HG03103 (cell line): ENCODE data around the gene ZNF324.

Experiments used
- ATAC-seq: cut with Tn5 transposase; IDR thresholded peaks from one replicate; pipeline ENCODE4 v1.9.1; 2021; ENCODE audit warnings: low read depth; ENCODE audit not compliant: unreplicated experiment

The ZNF324 gene

GRCh38 chr19:58519355-58520256 is 52.7 kb downstream of the ZNF324 start, which contains the start of gene ZBTB45:
Gene ZBTB45, minus strand, starts transcription at chr19:58519810. Its CDS starts 2,137 bp downstream, at chr19:58517673.
- peak; percentile 71 for ATAC-seq

GRCh38 chr19:58520257-58520599 is 53.3 kb downstream of the ZNF324 start:
- no peak for ATAC-seq

DNA sequence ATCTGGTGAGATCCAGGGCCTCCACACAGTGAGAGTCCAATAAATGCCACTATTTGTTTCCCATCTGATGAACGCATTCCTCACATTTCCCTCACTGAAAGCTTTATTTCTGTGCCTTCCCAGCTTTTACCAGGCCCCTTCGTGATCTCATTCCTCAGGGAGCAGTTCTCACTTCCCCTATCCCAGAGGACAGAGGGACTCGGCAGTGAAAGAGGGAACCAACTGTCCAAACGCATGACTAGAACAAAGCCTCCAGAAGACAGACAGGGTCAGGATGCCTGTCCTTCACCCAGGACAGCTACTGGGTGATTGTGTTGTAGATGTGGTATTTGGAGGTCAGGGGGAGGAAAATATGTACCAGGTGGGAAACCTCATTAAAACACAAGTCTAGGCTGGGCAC is 54.8 kb downstream of the ZNF324 start:
- ATAC-seq = no peak

GRCh38 chr19:58522709-58523108 is 55.8 kb downstream of the ZNF324 start:
- no peak for ATAC-seq
